ENCODE data around the gene ACOX3. TPM values are rescaled to one million over a fixed set of nuclear protein-coding genes. Genes with fewer than 3 reads are reported as not detected.

The ACOX3 gene
- total RNA-seq, 1 experiment from 2014 or later, result 21.0 TPM

GRCh38 chr4:8344377-8344776 lies 96.1 kb downstream of the ACOX3 start:
- Histone ChIP-seq H3K27me3 (ENCODE audit: insufficient read depth, low read depth) (no peaks in the 10 kb centered on the region), H3K36me3 (ENCODE audit: low read depth) (no peaks in the 10 kb centered on the region), H3K4me1 (replicated peaks; ENCODE audit: insufficient read depth) (no peaks in the 10 kb centered on the region), H3K4me3 (no peak overlapping the region), H4K20me1 (ENCODE audit: insufficient read depth) (no peaks in the 10 kb centered on the region), H3K79me2 (ENCODE audit: low read depth) (no peaks in the 10 kb centered on the region), H3K9me2 (ENCODE audit: insufficient read depth) (no peaks in the 10 kb centered on the region), H2AFZ (no peak overlapping the region), H3K9me3 (ENCODE audit: insufficient read depth, low read depth) (no peaks in the 10 kb centered on the region), H3F3A (ENCODE audit: insufficient read depth, low read depth) (no peaks in the 10 kb centered on the region), H3K4me2 (no peak overlapping the region), H3K27ac (no peak overlapping the region)
- intact Hi-C loops (cut with micrococcal nuclease; ENCODE audit: unreplicated experiment), result no loop called here
- no peak for DNase-seq
- TF ChIP-seq CTCF (conservative IDR thresholded peaks at IDR 0.05), result no peak
- TF ChIP-seq EZH2 (IDR thresholded peaks at IDR 0.05; ENCODE audit: low read depth), result no peak
- no TSS peak for BruUV-seq (replicated peaks)
- CTCF ChIA-PET, result no interaction called here
- POLR2A ChIA-PET (ENCODE audit: unreplicated experiment), result no interaction called here

GRCh38 chr4:8343967-8344331 lies 96.6 kb downstream of the ACOX3 start:
- TF ChIP-seq CTCF (conservative IDR thresholded peaks at IDR 0.05), result no peak
- no peak for TF ChIP-seq EZH2 (IDR thresholded peaks at IDR 0.05; ENCODE audit: low read depth)
- CTCF ChIA-PET, result no interaction called here
- intact Hi-C loops (cut with micrococcal nuclease; ENCODE audit: unreplicated experiment), result no loop called here

GRCh38 chr4:8343262-8343966 lies 97.1 kb downstream of the ACOX3 start:
- no peaks in the 10 kb centered on the region for H3K79me2 ChIP-seq (ENCODE audit: low read depth)
- no peak for DNase-seq
- intact Hi-C loops (cut with micrococcal nuclease; ENCODE audit: unreplicated experiment), result no loop called here
- no peaks in the 10 kb centered on the region for H3K4me1 ChIP-seq (replicated peaks; ENCODE audit: insufficient read depth)
- no peak for TF ChIP-seq CTCF (conservative IDR thresholded peaks at IDR 0.05)
- no peak for TF ChIP-seq EZH2 (IDR thresholded peaks at IDR 0.05; ENCODE audit: low read depth)
- H2AFZ ChIP-seq, result no peak overlapping the region
- CTCF ChIA-PET, result no interaction called here
- POLR2A ChIA-PET (ENCODE audit: unreplicated experiment), result no interaction called here
- no peaks in the 10 kb centered on the region for H4K20me1 ChIP-seq (ENCODE audit: insufficient read depth)
- H3K4me2 ChIP-seq, result no peak overlapping the region
- no peak overlapping the region for H3K27ac ChIP-seq
- no peaks in the 10 kb centered on the region for H3F3A ChIP-seq (ENCODE audit: insufficient read depth, low read depth)
- H3K9me2 ChIP-seq (ENCODE audit: insufficient read depth), result no peaks in the 10 kb centered on the region
- BruUV-seq (replicated peaks), result no TSS peak
- H3K9me3 ChIP-seq (ENCODE audit: insufficient read depth, low read depth), result no peaks in the 10 kb centered on the region
- no peaks in the 10 kb centered on the region for H3K36me3 ChIP-seq (ENCODE audit: low read depth)
- H3K4me3 ChIP-seq, result no peak overlapping the region
- no peaks in the 10 kb centered on the region for H3K27me3 ChIP-seq (ENCODE audit: insufficient read depth, low read depth)

More at GRCh38 chr4:8343967-8344331, 96.6 kb downstream of the ACOX3 start:
- Histone ChIP-seq H3K9me2 (ENCODE audit: insufficient read depth) (no peaks in the 10 kb centered on the region), H2AFZ (no peak overlapping the region), H3K4me1 (replicated peaks; ENCODE audit: insufficient read depth) (no peaks in the 10 kb centered on the region), H3F3A (ENCODE audit: insufficient read depth, low read depth) (no peaks in the 10 kb centered on the region), H3K27ac (no peak overlapping the region), H3K4me2 (no peak overlapping the region), H4K20me1 (ENCODE audit: insufficient read depth) (no peaks in the 10 kb centered on the region), H3K9me3 (ENCODE audit: insufficient read depth, low read depth) (no peaks in the 10 kb centered on the region), H3K79me2 (ENCODE audit: low read depth) (no peaks in the 10 kb centered on the region), H3K27me3 (ENCODE audit: insufficient read depth, low read depth) (no peaks in the 10 kb centered on the region), H3K4me3 (no peak overlapping the region), H3K36me3 (ENCODE audit: low read depth) (no peaks in the 10 kb centered on the region)
- POLR2A ChIA-PET (ENCODE audit: unreplicated experiment), result no interaction called here
- DNase-seq, result no peak
- BruUV-seq (replicated peaks), result no TSS peak
